NCI-H1930 (cell line): Measurements from ENCODE around the gene ATP10B.
"Not testable (repeated sequence)": the region's sequence is repeated elsewhere in the genome, so short reads cannot be mapped to it uniquely, and the experiment has no call there.

Experiments used
- DNase-seq, 2 experiments: peaks; one replicate each; lab custom pipeline; 2025; lab: John Stamatoyannopoulos, UW

Gene ATP10B

GRCh38 chr5:160750938-160751657 is 100.9 kb downstream of the ATP10B start:
- no peak for DNase-seq

GRCh38 chr5:160749682-160750081 is 102.3 kb downstream of the ATP10B start:
- no peak for DNase-seq

- no peak for DNase-seq
Observed at GRCh38 chr5:160749026-160749425, 103.0 kb downstream of the ATP10B start.

- DNase-seq = no peak
Observed at GRCh38 chr5:160747987-160748386, 104.0 kb downstream of the ATP10B start.

- no peak for DNase-seq
Observed at GRCh38 chr5:160747559-160747958, 104.5 kb downstream of the ATP10B start.

- DNase-seq = no peak
Observed at GRCh38 chr5:160744268-160745101, 107.5 kb downstream of the ATP10B start.

GRCh38 chr5:160743027-160743426 is 109.0 kb downstream of the ATP10B start:
- no peak for DNase-seq

GRCh38 chr5:160742446-160742845 is 109.6 kb downstream of the ATP10B start:
- no peak for DNase-seq

- DNase-seq = no peak
Observed at GRCh38 chr5:160727296-160727997, 124.6 kb downstream of the ATP10B start.

GRCh38 chr5:160726721-160727120 is 125.3 kb downstream of the ATP10B start:
- no peak for DNase-seq

- no peak for DNase-seq
Observed at GRCh38 chr5:160720822-160721221, 131.2 kb downstream of the ATP10B start.

- not testable (repeated sequence) for DNase-seq
Observed at GRCh38 chr5:160715508-160715907, 136.5 kb downstream of the ATP10B start.

- no peak for DNase-seq
Observed at GRCh38 chr5:160703547-160704189, 148.3 kb downstream of the ATP10B start.

GRCh38 chr5:160702934-160703333 is 149.1 kb downstream of the ATP10B start:
- no peak for DNase-seq

- DNase-seq = no peak
Observed at GRCh38 chr5:160702311-160702803, 149.7 kb downstream of the ATP10B start.

GRCh38 chr5:160701403-160701802 is 150.6 kb downstream of the ATP10B start:
- DNase-seq = no peak

- no peak for DNase-seq
Observed at GRCh38 chr5:160699301-160699700, 152.7 kb downstream of the ATP10B start.

- no peak for DNase-seq
Observed at GRCh38 chr5:160697281-160697680, 154.7 kb downstream of the ATP10B start.

GRCh38 chr5:160694896-160695295 is 157.1 kb downstream of the ATP10B start:
- no peak for DNase-seq

- DNase-seq = no peak
Observed at GRCh38 chr5:160693831-160694465, 158.1 kb downstream of the ATP10B start.

GRCh38 chr5:160692271-160692670 is 159.7 kb downstream of the ATP10B start:
- no peak for DNase-seq
